Kidney epithelial cell (primary cell): ENCODE measurements around the gene USP6NL. TPM values are rescaled to one million over a fixed set of nuclear protein-coding genes. Genes with fewer than 3 reads are reported as not detected.

Source experiments
- DNase-seq: peaks from one replicate; pipeline ENCODE4 v3.0.0-alpha.2; 2010; ENCODE audit warnings: low read depth
- H3K27me3 ChIP-seq: 2 replicates; pipeline ENCODE4 v1.6.0; 2011; ENCODE audit warnings: low read length; ENCODE audit not compliant: control insufficient read depth, insufficient read depth
- H3K36me3 ChIP-seq: 2 replicates; pipeline ENCODE4 v1.5.1; 2011; ENCODE audit warnings: low read length; ENCODE audit not compliant: control insufficient read depth, insufficient read depth
- H3K4me3 ChIP-seq: 2 replicates; pipeline ENCODE4 v1.5.1; 2011; ENCODE audit warnings: low read depth, mild to moderate bottlenecking, control low read depth, low read length
- total RNA-seq: library from RNA; depleted of rRNA; stranded (reverse); fragments of >200 nt; gene quantifications from 2 replicates; pipeline ENCODE4 v1.2.3, GENCODE V29; 2015
- TF ChIP-seq, protein P1 (sequence below): IDR thresholded peaks from 2 replicates; pipeline ENCODE4 v1.5.1; 2011; ENCODE audit warnings: mild to moderate bottlenecking, moderate library complexity, low read length, control low read depth, inconsistent platforms; ENCODE audit not compliant: insufficient read depth, poor library complexity, severe bottlenecking

Gene USP6NL
- total RNA-seq, 1 donor from 2014 or later: 21.2 TPM

DNA sequence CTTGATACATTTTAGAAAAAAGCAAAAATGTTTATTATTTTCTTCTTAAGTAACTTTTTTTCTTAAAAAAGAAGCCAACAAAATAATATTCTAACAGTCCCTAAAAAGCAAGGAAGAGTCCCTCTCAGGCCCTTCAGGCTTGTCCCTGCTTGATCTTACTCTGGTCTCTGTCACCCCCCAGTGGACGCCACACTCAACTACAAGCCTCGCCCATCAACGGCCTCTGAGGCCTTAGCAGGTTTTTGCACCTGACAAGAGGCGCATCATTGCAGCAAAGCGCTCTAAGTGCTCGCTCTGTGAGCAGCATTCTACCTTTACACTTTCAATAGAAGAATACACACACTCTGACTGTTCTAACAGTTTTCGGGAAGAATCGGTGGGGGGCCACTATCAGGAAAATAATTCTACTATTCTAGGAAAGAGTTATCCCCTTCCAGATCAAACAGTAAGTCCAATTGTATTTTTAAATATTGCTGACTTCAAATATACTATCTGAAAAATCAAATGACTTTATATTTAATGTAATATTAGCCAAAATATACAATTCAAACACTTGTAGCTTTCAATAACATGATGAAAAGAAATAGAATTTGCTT lies 139.2 kb downstream of the USP6NL start:
- H3K27me3 ChIP-seq: no peaks in the 10 kb centered on the region
- TF ChIP-seq, protein P1, sequence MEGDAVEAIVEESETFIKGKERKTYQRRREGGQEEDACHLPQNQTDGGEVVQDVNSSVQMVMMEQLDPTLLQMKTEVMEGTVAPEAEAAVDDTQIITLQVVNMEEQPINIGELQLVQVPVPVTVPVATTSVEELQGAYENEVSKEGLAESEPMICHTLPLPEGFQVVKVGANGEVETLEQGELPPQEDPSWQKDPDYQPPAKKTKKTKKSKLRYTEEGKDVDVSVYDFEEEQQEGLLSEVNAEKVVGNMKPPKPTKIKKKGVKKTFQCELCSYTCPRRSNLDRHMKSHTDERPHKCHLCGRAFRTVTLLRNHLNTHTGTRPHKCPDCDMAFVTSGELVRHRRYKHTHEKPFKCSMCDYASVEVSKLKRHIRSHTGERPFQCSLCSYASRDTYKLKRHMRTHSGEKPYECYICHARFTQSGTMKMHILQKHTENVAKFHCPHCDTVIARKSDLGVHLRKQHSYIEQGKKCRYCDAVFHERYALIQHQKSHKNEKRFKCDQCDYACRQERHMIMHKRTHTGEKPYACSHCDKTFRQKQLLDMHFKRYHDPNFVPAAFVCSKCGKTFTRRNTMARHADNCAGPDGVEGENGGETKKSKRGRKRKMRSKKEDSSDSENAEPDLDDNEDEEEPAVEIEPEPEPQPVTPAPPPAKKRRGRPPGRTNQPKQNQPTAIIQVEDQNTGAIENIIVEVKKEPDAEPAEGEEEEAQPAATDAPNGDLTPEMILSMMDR: peak; percentile 89
- no peak for DNase-seq
- H3K36me3 ChIP-seq: no peaks in the 10 kb centered on the region
- H3K4me3 ChIP-seq: no peak overlapping the region

DNA sequence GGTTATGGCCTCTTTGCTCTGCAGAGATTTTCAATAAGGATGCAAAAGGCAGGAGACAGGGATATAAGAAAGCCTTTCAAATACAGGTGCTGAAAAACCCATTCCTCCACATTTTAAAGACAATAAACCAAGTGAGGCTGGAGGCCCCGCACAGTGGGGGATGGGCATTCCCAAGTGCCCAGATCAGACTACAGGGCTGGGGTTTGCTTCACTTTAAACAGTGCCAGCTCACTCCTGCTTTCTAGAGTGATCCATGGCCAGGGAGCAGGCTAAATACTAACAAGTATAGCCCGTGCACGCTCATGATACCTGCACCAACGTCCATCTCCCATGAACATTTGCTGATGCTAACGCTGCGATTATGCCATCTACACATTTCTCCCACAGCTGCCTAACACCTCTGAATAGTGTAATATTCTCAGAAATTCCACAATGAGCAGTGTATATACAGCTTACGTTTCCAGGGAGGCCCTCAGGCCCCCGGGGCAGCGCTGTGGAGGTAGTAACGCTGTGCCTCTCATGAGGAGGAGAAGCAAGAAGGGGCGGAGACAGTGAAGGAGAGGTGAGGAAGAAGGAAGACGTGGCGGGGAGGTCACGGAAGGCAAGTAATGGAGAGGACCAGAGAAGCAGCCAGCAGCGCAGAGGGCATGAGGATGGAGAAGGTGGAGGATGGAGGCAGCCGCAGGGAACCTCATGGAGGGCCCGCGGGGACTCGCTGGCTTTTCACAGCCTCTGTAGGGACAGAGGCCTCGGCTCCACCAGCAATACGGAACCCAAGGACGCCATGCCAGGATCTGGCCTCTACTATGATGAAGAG lies 141.7 kb downstream of the USP6NL start:
- no peaks in the 10 kb centered on the region for H3K36me3 ChIP-seq
- H3K27me3 ChIP-seq: no peaks in the 10 kb centered on the region
- H3K4me3 ChIP-seq: no peak overlapping the region
- DNase-seq: no peak
- TF ChIP-seq, protein P1: no peak

DNA sequence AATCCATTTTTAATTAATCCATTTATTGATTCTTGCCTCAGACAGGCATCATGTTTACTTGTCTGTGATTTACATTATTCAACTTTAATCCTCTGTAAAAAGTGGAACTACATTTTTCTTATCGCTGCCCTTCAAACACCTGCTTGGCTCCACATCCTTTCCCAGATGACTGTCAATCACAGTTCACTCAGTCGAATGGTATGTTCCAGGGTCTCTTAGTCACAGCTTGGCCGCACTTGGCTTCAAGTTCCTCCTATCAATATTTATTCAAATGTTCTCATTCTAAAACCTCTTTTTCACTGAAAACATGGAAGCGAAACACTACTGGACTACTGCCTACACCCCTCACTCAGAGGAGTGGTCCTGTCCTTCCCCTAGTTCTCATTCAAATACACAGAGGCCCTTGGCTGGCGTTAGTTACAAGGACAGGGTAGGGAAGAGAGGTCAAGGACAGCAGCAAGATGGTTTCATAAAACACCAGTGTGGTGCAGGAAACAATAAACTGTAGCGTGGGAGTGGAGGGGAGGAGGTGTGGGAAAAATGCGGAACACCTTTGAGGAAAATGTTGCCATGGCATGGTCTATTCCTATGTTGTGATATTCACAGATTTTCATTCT lies 143.2 kb downstream of the USP6NL start:
- no peaks in the 10 kb centered on the region for H3K36me3 ChIP-seq
- no peaks in the 10 kb centered on the region for H3K27me3 ChIP-seq
- peak; percentile 63 for DNase-seq
- TF ChIP-seq, protein P1: no peak
- no peak overlapping the region for H3K4me3 ChIP-seq

DNA sequence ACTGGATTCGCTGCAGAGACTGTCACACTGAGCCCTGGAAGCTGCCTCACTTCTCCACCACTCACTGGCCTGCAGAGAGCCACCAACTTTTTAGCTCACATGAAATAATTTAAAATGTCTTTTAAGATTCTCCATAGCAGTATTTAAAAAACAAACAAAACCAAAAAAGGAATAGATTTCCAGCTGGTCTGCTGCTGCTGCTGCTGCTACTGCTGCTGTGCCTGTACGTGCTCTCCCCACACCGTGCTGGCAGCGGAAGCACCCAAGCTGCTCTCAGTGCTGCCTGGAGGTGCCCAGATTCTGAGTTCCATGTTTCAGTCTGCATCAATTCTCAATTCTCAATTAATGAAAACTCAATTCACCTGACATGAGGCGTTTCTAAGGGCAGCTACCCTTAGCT lies 146.0 kb downstream of the USP6NL start:
- Histone ChIP-seq H3K27me3 (no peaks in the 10 kb centered on the region), H3K4me3 (no peak overlapping the region), H3K36me3 (no peaks in the 10 kb centered on the region)
- DNase-seq: no peak
- TF ChIP-seq, protein P1: no peak

DNA sequence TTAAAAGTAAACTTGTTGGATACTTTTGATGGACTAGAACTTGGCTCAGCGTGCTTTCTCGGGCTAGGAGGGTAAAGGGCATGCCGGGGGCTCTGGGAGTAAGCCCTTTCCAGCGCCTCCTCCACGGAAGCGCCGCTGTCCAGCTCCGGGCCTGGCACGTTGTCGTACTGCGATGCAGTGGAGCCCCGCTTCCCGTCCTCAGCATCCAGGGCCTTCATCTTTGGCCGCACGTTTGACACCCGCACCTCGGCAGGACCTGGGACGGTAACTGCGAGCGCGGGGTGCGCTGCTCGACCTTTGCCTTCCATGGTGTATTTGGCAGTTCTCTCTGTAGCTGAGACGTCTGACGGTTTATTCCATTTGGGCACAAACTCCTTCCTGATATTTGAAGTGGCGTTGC lies 148.3 kb downstream of the USP6NL start:
- Histone ChIP-seq H3K27me3 (no peaks in the 10 kb centered on the region), H3K4me3 (no peak overlapping the region), H3K36me3 (no peaks in the 10 kb centered on the region)
- TF ChIP-seq, protein P1: no peak
- no peak for DNase-seq
